Activated CD4-positive, alpha-beta memory T cell treated with anti-CD3 and anti-CD28 coated beads for 36 hours (primary cell): ENCODE measurements around the gene RPSA. TPM values are rescaled to one million over a fixed set of nuclear protein-coding genes. Genes with fewer than 3 reads are reported as not detected.
"Not testable (repeated sequence)": the region's sequence is repeated elsewhere in the genome, so short reads cannot be mapped to it uniquely, and the experiment has no call there.

ENCODE experiments used
- CTCF ChIA-PET: fragments of 350-600 bp; sonication (Branson Sonifier 250); formaldehyde crosslinking; loops from one replicate; lab custom pipeline; 2021; ENCODE audit warnings: antibody characterized with exemption, inconsistent platforms; lab: Charles Lee
- POLR2A ChIA-PET: fragments of 350-600 bp; sonication (Branson Sonifier 250); formaldehyde crosslinking; loops from one replicate; lab custom pipeline; 2021; ENCODE audit warnings: antibody characterized with exemption; lab: Charles Lee
- DNase-seq: peaks from one replicate; pipeline ENCODE4 v3.0.0-alpha.2; 2020
- H3K27ac Mint-ChIP-seq: one replicate; pipeline ENCODE4 v1.8.0; 2021; ENCODE audit warnings: mixed read lengths
- H3K27me3 Mint-ChIP-seq: one replicate; pipeline ENCODE4 v1.8.0; 2021; ENCODE audit warnings: mixed read lengths
- H3K36me3 Mint-ChIP-seq: one replicate; pipeline ENCODE4 v1.8.0; 2021; ENCODE audit warnings: mixed read lengths
- H3K4me1 Mint-ChIP-seq: one replicate; pipeline ENCODE4 v1.8.0; 2021; ENCODE audit warnings: low read depth, mixed read lengths
- H3K4me3 Mint-ChIP-seq: one replicate; pipeline ENCODE4 v1.8.0; 2021; ENCODE audit warnings: mild to moderate bottlenecking, mixed read lengths
- H3K9me3 Mint-ChIP-seq: one replicate; pipeline ENCODE4 v1.8.0; 2021; ENCODE audit warnings: mixed read lengths
- intact Hi-C: fragments of 100-400 bp; cut with micrococcal nuclease; formaldehyde crosslinking; loops from one replicate; pipeline ENCODE4 v1.15.1; 2023
- total RNA-seq, 2 experiments: library from RNA; stranded (reverse); gene quantifications; one replicate each; pipeline ENCODE4 v1.2.3, GENCODE V29; 2021

Gene RPSA
- 1,000 to 10,000 TPM; 2,627 to 2,738 TPM for total RNA-seq

GRCh38 chr3:39406368-39407258, at the start of gene RPSA:
TSS of gene RPSA (plus strand) at chr3:39406720. CDS start at chr3:39407654, 934 bp downstream.
- ChIA-PET POLR2A (interaction anchor here (0.9 to 4.2 kb wide), 8 partner anchors 8 to 300 kb away, joined by 3 to 26 read pairs (median 6); partner anchors contain the start of gene SLC25A38), CTCF (interaction anchor here (0.6 to 4.6 kb wide), 11 partner anchors 9 to 910 kb away, joined by 3 to 13 read pairs (median 4); no protein-coding TSS in a partner anchor)
- Mint-ChIP-seq H3K4me1 (peaks cover 46% of the 10 kb centered on the region), H3K27ac (peak within 1 kb of the TSS; percentile 99), H3K36me3 (peaks cover 50% of the 10 kb centered on the region), H3K9me3 (no peaks in the 10 kb centered on the region), H3K4me3 (peak within 1 kb of the TSS; percentile 95), H3K27me3 (peaks cover 2% of the 10 kb centered on the region)
- DNase-seq, result peak; percentile 98
- intact Hi-C loops, result loop anchor here (1.0 to 5.0 kb wide), 7 partner anchors 23 to 1796 kb away; partner anchors contain the start of genes EIF1B, SCN11A and SLC25A38

- Mint-ChIP-seq H3K4me1 (peaks cover 44% of the 10 kb centered on the region), H3K36me3 (no peaks in the 10 kb centered on the region), H3K27me3 (no peaks in the 10 kb centered on the region), H3K27ac (no peak overlapping the region), H3K9me3 (no peaks in the 10 kb centered on the region), H3K4me3 (no peak overlapping the region)
- CTCF ChIA-PET, result interaction anchor here (0.7 to 1.2 kb wide), 3 partner anchors 63 to 70 kb away, joined by 3 read pairs; no protein-coding TSS in a partner anchor
- intact Hi-C loops, result no loop called here
- POLR2A ChIA-PET, result no interaction called here
- no peak for DNase-seq
Observed at GRCh38 chr3:39358333-39358732, 48.2 kb upstream of the RPSA start.

GRCh38 chr3:39361252-39361927, 45.1 kb upstream of the RPSA start:
- intact Hi-C loops, result loop anchor here (1.0 to 2.0 kb wide), 2 partner anchors 15 to 33 kb away; no protein-coding TSS in a partner anchor
- H3K27ac Mint-ChIP-seq, result peak overlapping the region; percentile 53
- no peaks in the 10 kb centered on the region for H3K9me3 Mint-ChIP-seq
- H3K4me3 Mint-ChIP-seq, result peak overlapping the region; percentile 35
- ChIA-PET CTCF (interaction anchor here (1.0 to 1.6 kb wide), 5 partner anchors 16 to 172 kb away, joined by 4 to 14 read pairs (median 5); no protein-coding TSS in a partner anchor), POLR2A (no interaction called here)
- DNase-seq, result peak; percentile 75
- peaks cover 43% of the 10 kb centered on the region for H3K4me1 Mint-ChIP-seq
- H3K36me3 Mint-ChIP-seq, result no peaks in the 10 kb centered on the region
- no peaks in the 10 kb centered on the region for H3K27me3 Mint-ChIP-seq

- ChIA-PET CTCF (interaction anchor here (0.9 to 1.6 kb wide), 4 partner anchors 16 to 235 kb away, joined by 3 to 5 read pairs (median 4); no protein-coding TSS in a partner anchor), POLR2A (interaction anchor here (0.9 kb wide), 1 partner anchor 16 kb away, joined by 4 read pairs; no protein-coding TSS in a partner anchor)
- H3K4me1 Mint-ChIP-seq, result peaks cover 40% of the 10 kb centered on the region
- no peaks in the 10 kb centered on the region for H3K36me3 Mint-ChIP-seq
- intact Hi-C loops, result no loop called here
- no peaks in the 10 kb centered on the region for H3K27me3 Mint-ChIP-seq
- H3K27ac Mint-ChIP-seq, result no peak overlapping the region
- H3K9me3 Mint-ChIP-seq, result no peaks in the 10 kb centered on the region
- H3K4me3 Mint-ChIP-seq, result no peak overlapping the region
- DNase-seq, result no peak
Observed at GRCh38 chr3:39362192-39362591, 44.3 kb upstream of the RPSA start.

- DNase-seq, result no peak
- no peaks in the 10 kb centered on the region for H3K36me3 Mint-ChIP-seq
- no peaks in the 10 kb centered on the region for H3K9me3 Mint-ChIP-seq
- ChIA-PET POLR2A (interaction anchor here (0.9 kb wide), 1 partner anchor 16 kb away, joined by 4 read pairs; no protein-coding TSS in a partner anchor), CTCF (interaction anchor here (0.9 to 1.3 kb wide), 4 partner anchors 15 to 236 kb away, joined by 3 to 5 read pairs (median 4); no protein-coding TSS in a partner anchor)
- H3K27ac Mint-ChIP-seq, result no peak overlapping the region
- no peaks in the 10 kb centered on the region for H3K27me3 Mint-ChIP-seq
- no peak overlapping the region for H3K4me3 Mint-ChIP-seq
- intact Hi-C loops, result no loop called here
- H3K4me1 Mint-ChIP-seq, result peaks cover 33% of the 10 kb centered on the region
Observed at GRCh38 chr3:39362812-39363211, 43.7 kb upstream of the RPSA start.

GRCh38 chr3:39370450-39370849, 36.1 kb upstream of the RPSA start:
- intact Hi-C loops, H3K36me3 Mint-ChIP-seq, H3K4me1 Mint-ChIP-seq, POLR2A ChIA-PET, CTCF ChIA-PET, H3K27me3 Mint-ChIP-seq, H3K9me3 Mint-ChIP-seq, H3K27ac Mint-ChIP-seq, DNase-seq, H3K4me3 Mint-ChIP-seq: not testable (repeated sequence)

GRCh38 chr3:39372833-39373232, 33.7 kb upstream of the RPSA start:
- H3K9me3 Mint-ChIP-seq, result peaks cover 3% of the 10 kb centered on the region
- no peak overlapping the region for H3K27ac Mint-ChIP-seq
- H3K36me3 Mint-ChIP-seq, result no peaks in the 10 kb centered on the region
- CTCF ChIA-PET, result interaction anchor here (0.8 to 8.8 kb wide), 2 partner anchors 74 to 81 kb away, joined by 3 to 158 read pairs; no protein-coding TSS in a partner anchor
- no peaks in the 10 kb centered on the region for H3K27me3 Mint-ChIP-seq
- intact Hi-C loops, result no loop called here
- H3K4me3 Mint-ChIP-seq, result no peak overlapping the region
- POLR2A ChIA-PET, result no interaction called here
- no peak for DNase-seq
- H3K4me1 Mint-ChIP-seq, result peaks cover under 1% of the 10 kb centered on the region

GRCh38 chr3:39376959-39377634, 29.4 kb upstream of the RPSA start:
- no peaks in the 10 kb centered on the region for H3K27me3 Mint-ChIP-seq
- intact Hi-C loops, result no loop called here
- peaks cover 5% of the 10 kb centered on the region for H3K4me1 Mint-ChIP-seq
- DNase-seq, result no peak
- POLR2A ChIA-PET, result no interaction called here
- CTCF ChIA-PET, result interaction anchor here (0.7 to 8.8 kb wide), 8 partner anchors 12 to 249 kb away, joined by 3 to 158 read pairs (median 6); no protein-coding TSS in a partner anchor
- H3K4me3 Mint-ChIP-seq, result no peak overlapping the region
- H3K27ac Mint-ChIP-seq, result no peak overlapping the region
- no peaks in the 10 kb centered on the region for H3K9me3 Mint-ChIP-seq
- no peaks in the 10 kb centered on the region for H3K36me3 Mint-ChIP-seq

- Mint-ChIP-seq H3K27me3 (no peaks in the 10 kb centered on the region), H3K27ac (no peak overlapping the region)
- POLR2A ChIA-PET, result no interaction called here
Observed at GRCh38 chr3:39378088-39378487, 28.4 kb upstream of the RPSA start.

GRCh38 chr3:39378957-39379777, 27.4 kb upstream of the RPSA start:
- no peak for DNase-seq
- no peaks in the 10 kb centered on the region for H3K36me3 Mint-ChIP-seq

More at GRCh38 chr3:39378088-39378487, 28.4 kb upstream of the RPSA start:
- DNase-seq, result peak; percentile 73
- Mint-ChIP-seq H3K4me3 (no peak overlapping the region), H3K36me3 (no peaks in the 10 kb centered on the region), H3K9me3 (no peaks in the 10 kb centered on the region), H3K4me1 (peaks cover 5% of the 10 kb centered on the region)
- intact Hi-C loops, result loop anchor here (1.0 kb wide), 3 partner anchors 86 to 189 kb away; no protein-coding TSS in a partner anchor
- CTCF ChIA-PET, result interaction anchor here (0.7 to 8.8 kb wide), 22 partner anchors 9 to 277 kb away, joined by 3 to 158 read pairs (median 4); no protein-coding TSS in a partner anchor

More at GRCh38 chr3:39378957-39379777, 27.4 kb upstream of the RPSA start:
- H3K4me3 Mint-ChIP-seq, result no peak overlapping the region
- H3K27me3 Mint-ChIP-seq, result no peaks in the 10 kb centered on the region
- POLR2A ChIA-PET, result no interaction called here
- no peaks in the 10 kb centered on the region for H3K9me3 Mint-ChIP-seq
- no peak overlapping the region for H3K27ac Mint-ChIP-seq
- peaks cover 5% of the 10 kb centered on the region for H3K4me1 Mint-ChIP-seq
- CTCF ChIA-PET, result interaction anchor here (0.7 to 8.8 kb wide), 11 partner anchors 18 to 252 kb away, joined by 3 to 158 read pairs (median 5); no protein-coding TSS in a partner anchor
- intact Hi-C loops, result loop anchor here (1.0 kb wide), 3 partner anchors 87 to 190 kb away; no protein-coding TSS in a partner anchor
